ENCODE results near the gene CBX7.
A peak's percentile ranks its signal among the peaks of the same experiment; 100 is the strongest.

CBX7 gene

DNA sequence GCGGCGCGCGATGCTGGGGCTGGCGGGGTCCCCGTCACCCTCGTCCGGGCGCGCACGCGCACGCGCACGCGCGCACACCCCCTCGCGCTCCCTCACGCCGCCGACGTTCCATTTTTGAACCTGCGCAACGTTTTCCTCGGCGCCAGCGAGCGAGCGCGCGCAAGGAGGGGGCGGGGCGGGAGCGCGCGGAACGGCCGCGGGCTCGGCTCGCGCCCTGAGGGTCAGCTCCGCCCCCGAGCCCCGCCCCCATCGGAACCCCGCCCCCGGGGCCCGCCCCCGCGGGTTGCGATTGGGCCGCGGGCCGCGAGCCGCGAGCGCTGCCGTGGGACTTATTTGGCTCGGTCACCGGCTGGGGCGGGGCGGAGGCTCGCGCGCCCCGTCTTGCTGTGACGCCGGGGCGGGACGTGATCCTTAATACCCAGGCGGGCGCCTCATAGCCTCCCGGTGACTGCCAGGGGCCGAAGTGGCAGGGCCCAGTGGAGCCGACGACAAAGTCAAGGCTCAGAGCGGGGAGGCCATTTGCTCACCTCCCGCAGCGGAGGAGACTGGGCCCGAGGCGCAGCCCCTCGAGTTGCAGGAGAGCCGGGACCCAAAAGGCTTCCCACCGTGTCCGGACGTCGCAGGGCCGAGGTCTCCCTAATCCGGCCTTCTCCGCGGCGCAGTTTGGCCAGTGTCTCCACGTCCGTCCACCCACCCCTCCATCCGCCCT lies at the start of gene CBX7:
TSS of gene CBX7 (minus strand) at position 170 of the 709 bp plus-strand sequence. CDS start 236 bp downstream, outside the sequence.
- peak; percentile 91 for FAIRE-seq
- DNase-seq (ENCODE audit: extremely low spot score, insufficient read length, low read depth) = peak; percentile 94

DNA sequence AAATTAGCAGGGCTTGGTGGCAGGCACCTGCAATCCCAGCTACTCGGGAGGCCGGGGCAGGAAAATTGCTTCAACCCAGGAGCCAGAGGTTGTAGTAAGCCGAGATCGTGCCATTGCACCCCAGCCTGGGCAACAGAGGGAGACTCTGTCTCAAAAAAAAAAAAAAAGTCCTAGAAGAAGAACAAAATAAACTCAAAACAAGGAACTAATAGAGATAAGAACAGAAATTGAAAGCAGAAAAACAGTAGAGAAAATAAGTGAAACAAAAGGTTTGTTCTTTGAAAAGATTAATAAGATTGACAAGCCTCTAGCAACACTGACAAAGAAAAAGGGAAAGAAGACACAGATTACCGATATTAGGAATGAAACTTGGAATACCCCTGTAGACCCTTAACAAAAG lies 45.1 kb upstream of the CBX7 start:
- peak; percentile 59 for FAIRE-seq
- no peak for DNase-seq (ENCODE audit: extremely low spot score, insufficient read length, low read depth)

- no peak for DNase-seq (ENCODE audit: extremely low spot score, insufficient read length, low read depth)
- no peak for FAIRE-seq
Measured at GRCh38 chr22:39194098-39194497, 41.6 kb upstream of the CBX7 start.

DNA sequence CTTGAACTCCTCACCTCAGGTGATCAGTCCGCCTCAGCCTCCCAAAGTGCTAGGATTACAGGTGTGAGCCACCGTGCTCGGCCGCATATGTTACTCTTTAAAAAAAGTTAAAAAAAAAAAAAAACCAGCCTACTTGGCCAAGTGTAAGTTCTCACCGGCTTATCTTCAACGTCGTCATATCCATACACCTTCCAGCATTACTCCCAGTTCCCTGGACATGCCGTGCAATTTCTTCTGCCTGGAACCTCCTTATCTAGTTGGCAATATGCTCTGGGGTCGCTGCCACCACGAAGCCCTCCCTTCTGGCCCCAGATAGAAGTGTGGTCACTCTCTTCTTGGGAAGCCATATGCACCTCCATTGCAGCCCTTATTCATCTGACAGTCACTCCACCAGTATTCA lies 36.3 kb upstream of the CBX7 start:
- DNase-seq (ENCODE audit: extremely low spot score, insufficient read length, low read depth) (no peak), FAIRE-seq (no peak)

- no peak for FAIRE-seq
- no peak for DNase-seq (ENCODE audit: extremely low spot score, insufficient read length, low read depth)
Measured at GRCh38 chr22:39185601-39186012, 33.1 kb upstream of the CBX7 start.

GRCh38 chr22:39184586-39185577 lies 32.4 kb upstream of the CBX7 start:
- FAIRE-seq (no peak), DNase-seq (ENCODE audit: extremely low spot score, insufficient read length, low read depth) (no peak)

DNA sequence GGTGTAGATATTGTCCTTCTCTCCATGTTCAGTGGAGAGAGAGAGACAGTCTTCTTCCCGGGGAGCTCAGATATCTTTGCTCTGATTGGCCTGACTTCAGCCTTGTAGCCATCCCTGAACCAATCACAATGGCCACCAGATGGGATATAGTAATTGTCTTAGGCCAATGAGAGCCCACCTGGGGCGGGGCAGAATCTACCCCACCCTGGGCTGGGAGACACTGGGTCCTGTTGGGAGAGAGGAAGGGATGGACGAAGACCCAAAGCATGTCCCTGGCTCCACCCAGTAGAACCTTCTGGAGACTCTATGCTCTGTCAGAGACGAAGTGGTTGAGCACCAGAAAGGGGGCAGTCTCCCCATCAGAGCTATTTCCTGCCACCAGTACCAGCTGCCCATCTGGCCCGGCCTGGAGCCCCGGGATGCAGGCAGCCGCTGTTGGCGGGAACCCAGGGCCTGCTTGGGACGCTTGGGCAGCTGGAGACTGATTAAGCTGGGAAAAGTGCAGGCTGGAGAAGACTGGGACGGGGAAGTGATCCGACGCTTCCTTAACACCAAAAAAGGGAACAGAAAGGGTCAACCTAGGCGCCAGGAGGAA lies 31.6 kb upstream of the CBX7 start:
- FAIRE-seq (no peak), DNase-seq (ENCODE audit: extremely low spot score, insufficient read length, low read depth) (no peak)

- FAIRE-seq (no peak), DNase-seq (ENCODE audit: extremely low spot score, insufficient read length, low read depth) (no peak)
Measured at GRCh38 chr22:39182478-39183030, 30.1 kb upstream of the CBX7 start.

GRCh38 chr22:39181778-39182177 lies 29.3 kb upstream of the CBX7 start:
- no peak for DNase-seq (ENCODE audit: extremely low spot score, insufficient read length, low read depth)

GRCh38 chr22:39181356-39181755 lies 28.9 kb upstream of the CBX7 start:
- DNase-seq (ENCODE audit: extremely low spot score, insufficient read length, low read depth) (no peak), FAIRE-seq (no peak)

More at GRCh38 chr22:39181778-39182177, 29.3 kb upstream of the CBX7 start:
- FAIRE-seq = no peak

DNA sequence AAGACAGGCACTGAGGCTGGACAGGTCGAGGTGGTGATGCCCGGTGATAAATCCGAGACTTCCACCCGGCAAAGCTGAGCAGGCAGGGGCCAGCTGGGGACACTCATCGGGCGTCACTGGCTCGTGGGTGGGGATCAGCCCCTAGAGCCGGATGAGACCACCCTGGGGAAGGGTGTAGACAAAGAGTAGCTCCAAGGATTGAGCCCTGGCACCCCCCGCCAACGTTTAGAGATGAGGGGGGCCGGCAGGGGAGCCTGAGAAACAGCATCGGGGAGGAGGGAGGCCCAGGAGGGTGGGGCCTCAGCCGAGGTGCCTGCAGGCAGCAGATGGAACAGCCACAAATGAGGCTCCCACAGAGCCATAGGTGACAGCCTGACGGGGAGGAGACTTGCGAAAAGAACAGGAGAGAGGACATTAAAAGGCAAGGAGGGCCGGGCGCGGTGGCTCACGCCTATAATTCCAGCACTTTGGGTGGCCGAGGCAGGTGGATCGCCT lies 27.4 kb upstream of the CBX7 start:
- FAIRE-seq (no peak), DNase-seq (ENCODE audit: extremely low spot score, insufficient read length, low read depth) (no peak)

- DNase-seq (ENCODE audit: extremely low spot score, insufficient read length, low read depth) = no peak
- no peak for FAIRE-seq
Measured at GRCh38 chr22:39179401-39179827, 26.9 kb upstream of the CBX7 start.

DNA sequence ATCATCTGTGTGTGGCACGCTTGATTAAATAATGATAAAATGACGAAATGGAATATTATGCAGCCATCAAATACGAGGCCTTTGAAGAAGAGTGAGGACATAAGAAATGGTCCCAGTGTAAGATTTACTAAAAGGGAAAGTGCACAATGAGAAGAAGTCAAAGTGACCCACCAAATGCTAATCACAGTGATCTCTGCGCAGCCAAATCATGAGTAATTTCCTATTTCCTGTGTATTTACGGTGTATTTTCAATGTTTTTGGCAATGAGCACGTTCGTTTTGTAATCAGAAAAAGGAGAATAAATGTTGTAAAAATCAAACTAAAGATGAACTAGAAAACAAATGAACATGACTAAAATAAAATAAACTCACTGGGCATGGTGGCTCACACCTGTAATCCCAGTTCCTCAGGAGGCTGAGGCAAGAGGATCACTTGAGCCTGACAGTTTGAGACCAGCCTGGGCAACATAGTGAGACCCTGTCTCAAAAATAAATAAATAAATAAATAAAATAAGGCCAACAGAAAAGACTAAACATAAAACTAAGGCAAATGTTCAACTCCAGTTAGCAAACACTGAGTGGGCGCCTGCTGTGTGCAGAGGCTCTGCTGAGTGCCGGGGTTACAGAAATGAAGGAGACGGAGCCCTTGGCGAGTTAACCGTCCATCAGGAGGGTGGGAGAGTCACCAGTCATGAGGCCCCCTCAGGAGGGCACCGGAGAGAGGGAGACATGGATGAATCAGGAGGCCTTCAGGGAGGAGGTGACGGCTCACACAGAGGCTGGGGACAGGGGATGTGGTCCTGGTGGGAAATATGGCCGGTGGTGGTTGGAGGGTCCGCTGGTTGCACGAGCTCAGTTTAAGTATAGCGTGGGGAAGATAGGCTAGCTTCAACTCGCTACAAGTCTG lies 26.0 kb upstream of the CBX7 start:
- DNase-seq (ENCODE audit: extremely low spot score, insufficient read length, low read depth) (no peak), FAIRE-seq (no peak)

GRCh38 chr22:39177791-39178190 lies 25.3 kb upstream of the CBX7 start:
- DNase-seq (ENCODE audit: extremely low spot score, insufficient read length, low read depth) (no peak), FAIRE-seq (no peak)

GRCh38 chr22:39177456-39177775 lies 24.9 kb upstream of the CBX7 start:
- DNase-seq (ENCODE audit: extremely low spot score, insufficient read length, low read depth) (no peak), FAIRE-seq (no peak)

DNA sequence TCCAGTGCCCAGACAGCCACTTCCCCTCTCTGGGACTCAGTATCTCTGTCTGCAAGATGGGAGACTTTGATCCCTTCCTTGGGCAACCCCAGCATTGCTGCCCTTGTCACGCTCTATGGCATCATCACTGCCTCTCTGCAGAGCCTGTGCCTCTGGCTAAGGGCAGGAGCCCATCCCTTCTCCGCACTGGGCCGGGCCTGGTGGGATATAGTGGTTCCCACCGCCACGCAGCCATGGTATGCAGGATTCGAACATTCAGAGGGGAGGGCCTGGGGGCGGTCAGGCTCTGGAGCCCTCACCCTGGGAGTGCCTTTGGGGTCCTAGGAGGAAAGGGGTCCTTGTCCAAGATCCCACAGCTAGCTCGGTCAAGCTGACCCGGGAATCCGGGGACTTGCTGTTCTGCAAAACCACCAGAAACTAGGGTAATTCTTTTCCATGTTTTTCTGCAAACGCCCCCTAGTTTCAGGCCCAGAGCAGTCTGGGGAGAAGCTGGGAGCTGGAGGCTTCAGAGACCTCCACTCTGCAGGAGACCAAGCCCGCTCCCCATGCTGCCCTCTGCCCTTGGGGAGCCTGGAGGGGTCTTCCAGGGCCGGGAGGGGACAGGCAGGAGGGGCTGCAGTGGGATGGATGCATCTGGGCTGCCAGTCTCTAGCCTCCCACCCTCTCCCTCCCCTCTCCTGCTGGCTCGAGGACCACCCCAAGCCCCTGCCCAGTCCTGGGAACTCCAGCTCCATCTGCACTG lies 24.4 kb upstream of the CBX7 start:
- FAIRE-seq (no peak), DNase-seq (ENCODE audit: extremely low spot score, insufficient read length, low read depth) (no peak)

DNA sequence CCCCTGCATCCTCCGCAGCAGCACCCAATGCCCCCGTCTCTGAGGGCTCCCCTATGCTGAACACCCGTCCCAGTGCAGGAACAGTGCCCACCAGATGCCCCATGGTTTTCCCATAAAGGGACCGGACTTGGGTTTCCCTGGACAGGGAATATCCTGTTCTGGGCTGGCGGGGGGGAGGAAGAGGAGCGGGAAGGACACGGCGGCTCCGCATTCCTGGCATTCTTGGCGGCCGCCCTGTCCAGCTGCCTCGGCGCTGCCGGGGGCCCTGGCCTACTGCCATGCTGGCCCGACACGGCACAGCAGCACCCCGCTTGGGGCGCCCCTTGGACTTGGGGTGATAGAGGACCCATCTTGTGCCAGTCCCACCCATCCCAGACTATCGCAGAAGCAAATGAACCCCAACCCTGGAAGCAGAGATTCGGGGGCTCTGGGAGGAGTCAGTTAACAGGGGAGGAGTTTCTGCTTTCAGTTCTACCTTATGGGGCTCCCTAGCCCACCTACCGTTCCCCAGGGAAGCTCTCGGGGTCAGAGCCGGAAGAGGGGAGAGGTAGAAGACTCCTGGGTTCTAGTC lies 23.7 kb upstream of the CBX7 start:
- FAIRE-seq = no peak

More for the DNA sequence above, 23.7 kb upstream of the CBX7 start:
- DNase-seq (ENCODE audit: extremely low spot score, insufficient read length, low read depth) = no peak

Measured in GM18507 (cell line).